ENCODE data around the gene PCBP3. TPM values are rescaled to one million over a fixed set of nuclear protein-coding genes. Genes with fewer than 3 reads are reported as not detected.

Gene PCBP3
- polyA plus RNA-seq, 1 donor (not counting 4 experiments of a cell fraction or from before 2014, with no cell fraction given), result 0.25 TPM

- FAIRE-seq, result no peak
- Histone ChIP-seq H3K9ac (ENCODE audit: control insufficient read depth, extremely low read depth, insufficient read depth, low read length) (no peak overlapping the region), H3K36me3 (ENCODE audit: control insufficient read depth in 2 of 2, extremely low read depth in 1 of 2, insufficient read depth in 2 of 2, low read length in 2 of 2) (no peaks in the 10 kb centered on the region), H4K20me1 (ENCODE audit: control insufficient read depth, extremely low read depth, insufficient read depth, low read length) (no peaks in the 10 kb centered on the region), H3K4me2 (ENCODE audit: control insufficient read depth, extremely low read depth, insufficient read depth, low read depth, low read length) (no peak overlapping the region), H3K27ac (ENCODE audit: control insufficient read depth, insufficient read depth, low read length) (no peak overlapping the region), H3K27me3 (ENCODE audit: control insufficient read depth, extremely low read depth, insufficient read depth, low read length) (peaks cover 14% of the 10 kb centered on the region), H3K9me1 (ENCODE audit: control insufficient read depth, extremely low read depth, insufficient read depth, low read length) (no peaks in the 10 kb centered on the region), H3K4me1 (ENCODE audit: control insufficient read depth, extremely low read depth, insufficient read depth, low read length) (peaks cover 8% of the 10 kb centered on the region), H2AFZ (ENCODE audit: control insufficient read depth, low read length) (no peak overlapping the region), H3K4me3 (ENCODE audit: control insufficient read depth in 2 of 3, extremely low read depth in 1 of 3, insufficient read depth in 2 of 3, low read depth in 1 of 3, low read length in 3 of 3) (no peak overlapping the region), H3K79me2 (ENCODE audit: control insufficient read depth, insufficient read depth, low read length) (no peaks in the 10 kb centered on the region), H3K9me3 (ENCODE audit: control insufficient read depth, low read depth, low read length) (no peaks in the 10 kb centered on the region)
- TF ChIP-seq EZH2 (IDR thresholded peaks at IDR 0.05; ENCODE audit: low read length) (no peak), CTCF (optimal IDR thresholded peaks at IDR 0.05 in 1 of 3, IDR thresholded peaks at IDR 0.05 in 1 of 3, conservative IDR thresholded peaks at IDR 0.05 in 1 of 3; ENCODE audit: extremely low read depth in 1 of 3, insufficient read depth in 2 of 3, low read length in 3 of 3) (no peak)
- dilution Hi-C loops (cut with MboI; ENCODE audit: extremely low pct_ligation_motif_present, low sequenced_read_pairs), result no loop called here
- no peak for DNase-seq (ENCODE audit: low read depth, low spot score)
These were observed 30.1 kb upstream of the PCBP3 start for GRCh38 chr21:45613396-45613795.

DNA sequence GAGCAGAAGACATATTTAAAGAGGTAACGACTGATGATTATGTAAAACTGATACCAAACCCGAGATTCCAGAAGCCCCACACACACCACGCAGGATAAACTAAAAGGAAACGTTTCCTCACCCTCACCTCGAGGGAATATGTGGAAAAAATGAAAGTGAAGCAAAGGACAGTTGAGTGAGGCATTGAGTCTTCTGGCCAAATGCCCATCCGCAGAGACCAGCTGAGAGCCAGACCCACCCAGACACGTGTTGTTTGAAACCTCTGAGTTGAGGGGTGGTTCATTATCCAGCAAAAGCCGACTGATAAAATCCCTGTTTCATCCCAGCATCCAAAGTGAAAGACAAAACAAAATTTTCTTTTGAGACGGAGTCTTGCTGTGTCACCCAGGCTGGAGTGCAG lies 29.6 kb upstream of the PCBP3 start:
- Histone ChIP-seq H3K4me3 (ENCODE audit: control insufficient read depth in 2 of 3, extremely low read depth in 1 of 3, insufficient read depth in 2 of 3, low read depth in 1 of 3, low read length in 3 of 3) (no peak overlapping the region), H3K27ac (ENCODE audit: control insufficient read depth, insufficient read depth, low read length) (no peak overlapping the region), H3K4me1 (ENCODE audit: control insufficient read depth, extremely low read depth, insufficient read depth, low read length) (peaks cover 8% of the 10 kb centered on the region), H3K9me3 (ENCODE audit: control insufficient read depth, low read depth, low read length) (no peaks in the 10 kb centered on the region), H3K9ac (ENCODE audit: control insufficient read depth, extremely low read depth, insufficient read depth, low read length) (no peak overlapping the region), H3K4me2 (ENCODE audit: control insufficient read depth, extremely low read depth, insufficient read depth, low read depth, low read length) (no peak overlapping the region), H2AFZ (ENCODE audit: control insufficient read depth, low read length) (no peak overlapping the region), H3K36me3 (ENCODE audit: control insufficient read depth in 2 of 2, extremely low read depth in 1 of 2, insufficient read depth in 2 of 2, low read length in 2 of 2) (no peaks in the 10 kb centered on the region), H3K9me1 (ENCODE audit: control insufficient read depth, extremely low read depth, insufficient read depth, low read length) (no peaks in the 10 kb centered on the region), H3K27me3 (ENCODE audit: control insufficient read depth, extremely low read depth, insufficient read depth, low read length) (peaks cover 18% of the 10 kb centered on the region), H3K79me2 (ENCODE audit: control insufficient read depth, insufficient read depth, low read length) (no peaks in the 10 kb centered on the region), H4K20me1 (ENCODE audit: control insufficient read depth, extremely low read depth, insufficient read depth, low read length) (no peaks in the 10 kb centered on the region)
- no peak for DNase-seq (ENCODE audit: low read depth, low spot score)
- no peak for TF ChIP-seq EZH2 (IDR thresholded peaks at IDR 0.05; ENCODE audit: low read length)
- no peak for TF ChIP-seq CTCF (optimal IDR thresholded peaks at IDR 0.05 in 1 of 3, IDR thresholded peaks at IDR 0.05 in 1 of 3, conservative IDR thresholded peaks at IDR 0.05 in 1 of 3; ENCODE audit: extremely low read depth in 1 of 3, insufficient read depth in 2 of 3, low read length in 3 of 3)
- dilution Hi-C loops (cut with MboI; ENCODE audit: extremely low pct_ligation_motif_present, low sequenced_read_pairs), result no loop called here
- FAIRE-seq, result no peak
